ENCODE measurements around the gene KCTD3.

The KCTD3 gene

DNA sequence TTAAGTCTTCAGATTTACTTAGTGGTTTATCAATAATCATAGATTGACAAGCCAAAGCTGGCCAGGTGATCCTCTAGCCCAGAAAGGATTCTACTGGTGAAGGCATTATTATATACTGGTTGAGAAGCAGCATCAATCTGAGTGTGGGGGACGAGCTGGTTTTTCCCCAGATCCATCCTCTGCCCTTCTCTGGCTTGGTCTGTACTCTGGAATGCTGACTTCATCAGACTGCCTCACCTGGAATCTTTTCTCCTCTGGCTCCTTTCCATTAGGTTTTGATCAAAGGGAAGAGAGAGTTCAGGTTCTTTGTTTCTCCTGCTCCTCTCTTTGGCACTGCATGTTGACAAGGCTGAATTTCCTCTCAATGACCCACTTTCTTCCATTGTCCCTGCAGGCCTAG is 93.9 kb downstream of the KCTD3 start:
- no peak overlapping the region for H3K4me2 ChIP-seq (ENCODE audit: low read length)
- H4K12ac ChIP-seq (ENCODE audit: low read depth, low read length), result no peak overlapping the region

DNA sequence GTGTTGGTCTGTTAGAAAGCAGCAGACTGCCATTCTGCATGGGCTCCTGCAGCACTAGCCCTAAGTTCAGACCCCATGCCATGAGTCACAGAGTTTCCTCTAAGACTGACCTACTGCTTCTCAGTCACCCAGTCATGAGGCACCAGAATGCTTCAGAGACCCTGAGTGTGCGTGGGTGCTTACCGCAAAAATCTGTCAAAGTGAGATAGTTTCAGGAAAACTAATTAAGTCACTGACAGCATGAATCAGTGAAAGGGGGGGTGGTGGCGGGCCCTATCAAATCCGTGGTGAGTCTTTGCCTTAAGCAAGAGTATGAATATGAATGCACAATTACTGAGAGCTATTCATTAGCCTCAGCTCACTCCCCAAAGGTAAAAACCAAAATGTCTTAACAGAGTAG is 98.1 kb downstream of the KCTD3 start:
- no peak overlapping the region for H3K4me3 ChIP-seq (ENCODE audit: low read depth, low read length)
- no peak overlapping the region for H4K91ac ChIP-seq (ENCODE audit: low read depth, low read length)
- H3K9me3 ChIP-seq (ENCODE audit: insufficient read depth, low read depth, low read length), result no peaks in the 10 kb centered on the region
- H2AK5ac ChIP-seq (ENCODE audit: low read length), result no peak overlapping the region
- no peaks in the 10 kb centered on the region for H3K4me1 ChIP-seq (ENCODE audit: control insufficient read depth in 1 of 2, insufficient read depth in 2 of 2, low read length in 2 of 2)
- H2AFZ ChIP-seq (ENCODE audit: insufficient read depth, low read length, poor library complexity), result no peak overlapping the region
- no peak for DNase-seq
- H2BK5ac ChIP-seq (ENCODE audit: low read depth, low read length, poor library complexity), result no peak overlapping the region
- no peak overlapping the region for H3K4me2 ChIP-seq (ENCODE audit: low read length)
- H2BK12ac ChIP-seq (ENCODE audit: low read length), result no peak overlapping the region
- H4K12ac ChIP-seq (ENCODE audit: low read depth, low read length), result no peak overlapping the region
- H3K23ac ChIP-seq (ENCODE audit: low read length), result no peak overlapping the region
- H2BK120ac ChIP-seq (ENCODE audit: insufficient read depth, low read length, poor library complexity), result no peak overlapping the region
- H3K9ac ChIP-seq (ENCODE audit: low read length), result no peak overlapping the region
- H3K18ac ChIP-seq (ENCODE audit: low read length), result no peak overlapping the region
- no peaks in the 10 kb centered on the region for H3K36me3 ChIP-seq (ENCODE audit: control insufficient read depth in 1 of 2, insufficient read depth in 2 of 2, low read length in 2 of 2)
- H4K8ac ChIP-seq (ENCODE audit: low read depth, low read length), result no peak overlapping the region
- H3K79me1 ChIP-seq (ENCODE audit: low read length), result no peaks in the 10 kb centered on the region
- no CpG with 5 or more reads among the region's 4 CpGs for WGBS (ENCODE audit: extremely low coverage, insufficient coverage, insufficient read length)
- no peaks in the 10 kb centered on the region for H3K79me2 ChIP-seq (ENCODE audit: control insufficient read depth, insufficient read depth, low read length, poor library complexity)
- H3K27me3 ChIP-seq (ENCODE audit: insufficient read depth, low read length), result no peaks in the 10 kb centered on the region
- no peak overlapping the region for H3K4ac ChIP-seq (ENCODE audit: low read depth, low read length)
- no peak overlapping the region for H3K27ac ChIP-seq (ENCODE audit: low read depth, low read length)
- no peak overlapping the region for H3K14ac ChIP-seq (ENCODE audit: low read length)

More for the DNA sequence above, 93.9 kb downstream of the KCTD3 start:
- H3K18ac ChIP-seq (ENCODE audit: low read length), result no peak overlapping the region
- H4K8ac ChIP-seq (ENCODE audit: low read depth, low read length), result no peak overlapping the region
- H3K9me3 ChIP-seq (ENCODE audit: insufficient read depth, low read depth, low read length), result no peaks in the 10 kb centered on the region
- no peak overlapping the region for H3K4ac ChIP-seq (ENCODE audit: low read depth, low read length)
- no peak overlapping the region for H2AFZ ChIP-seq (ENCODE audit: insufficient read depth, low read length, poor library complexity)
- whole genome bisulfite sequencing (ENCODE audit: extremely low coverage, insufficient coverage, insufficient read length), result no CpG with 5 or more reads among the region's 1 CpG
- no peak overlapping the region for H3K9ac ChIP-seq (ENCODE audit: low read length)
- no peak overlapping the region for H3K27ac ChIP-seq (ENCODE audit: low read depth, low read length)
- H3K27me3 ChIP-seq (ENCODE audit: insufficient read depth, low read length), result no peaks in the 10 kb centered on the region
- no peaks in the 10 kb centered on the region for H3K4me1 ChIP-seq (ENCODE audit: control insufficient read depth in 1 of 2, insufficient read depth in 2 of 2, low read length in 2 of 2)
- DNase-seq, result no peak
- H3K4me3 ChIP-seq (ENCODE audit: low read depth, low read length), result no peak overlapping the region
- H3K36me3 ChIP-seq (ENCODE audit: control insufficient read depth in 1 of 2, insufficient read depth in 2 of 2, low read length in 2 of 2), result no peaks in the 10 kb centered on the region
- H3K14ac ChIP-seq (ENCODE audit: low read length), result no peak overlapping the region
- H2AK5ac ChIP-seq (ENCODE audit: low read length), result no peak overlapping the region
- H3K79me1 ChIP-seq (ENCODE audit: low read length), result no peaks in the 10 kb centered on the region
- no peak overlapping the region for H2BK12ac ChIP-seq (ENCODE audit: low read length)
- no peak overlapping the region for H2BK120ac ChIP-seq (ENCODE audit: insufficient read depth, low read length, poor library complexity)
- H3K79me2 ChIP-seq (ENCODE audit: control insufficient read depth, insufficient read depth, low read length, poor library complexity), result no peaks in the 10 kb centered on the region
- no peak overlapping the region for H2BK5ac ChIP-seq (ENCODE audit: low read depth, low read length, poor library complexity)
- no peak overlapping the region for H3K23ac ChIP-seq (ENCODE audit: low read length)
- H4K91ac ChIP-seq (ENCODE audit: low read depth, low read length), result no peak overlapping the region

DNA sequence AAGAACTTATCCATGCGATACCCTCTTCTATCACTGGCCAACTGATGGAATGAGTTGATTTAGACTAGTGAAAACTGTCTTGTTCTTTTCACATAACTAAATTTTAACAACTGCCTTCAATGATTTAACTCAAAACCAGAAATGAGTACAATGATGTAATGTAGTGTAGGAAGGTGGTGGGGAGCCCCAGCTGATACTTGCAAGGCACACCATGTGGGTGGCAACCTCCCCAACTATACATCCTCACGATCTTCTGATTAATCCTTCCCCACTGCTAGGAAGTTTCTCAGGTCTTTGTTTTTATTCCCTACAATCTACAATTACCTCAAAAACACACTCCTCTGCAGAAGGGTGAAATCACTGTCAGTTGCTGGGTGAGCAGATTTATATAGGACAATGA is 100.7 kb downstream of the KCTD3 start:
- no peak for DNase-seq
- Histone ChIP-seq H3K79me2 (ENCODE audit: control insufficient read depth, insufficient read depth, low read length, poor library complexity) (no peaks in the 10 kb centered on the region), H3K27me3 (ENCODE audit: insufficient read depth, low read length) (no peaks in the 10 kb centered on the region), H3K79me1 (ENCODE audit: low read length) (no peaks in the 10 kb centered on the region), H4K91ac (ENCODE audit: low read depth, low read length) (no peak overlapping the region), H4K8ac (ENCODE audit: low read depth, low read length) (no peak overlapping the region), H2BK120ac (ENCODE audit: insufficient read depth, low read length, poor library complexity) (no peak overlapping the region), H3K23ac (ENCODE audit: low read length) (no peak overlapping the region), H3K9ac (ENCODE audit: low read length) (no peak overlapping the region), H3K4me3 (ENCODE audit: low read depth, low read length) (no peak overlapping the region), H4K12ac (ENCODE audit: low read depth, low read length) (no peak overlapping the region), H3K36me3 (ENCODE audit: control insufficient read depth in 1 of 2, insufficient read depth in 2 of 2, low read length in 2 of 2) (no peaks in the 10 kb centered on the region), H2AFZ (ENCODE audit: insufficient read depth, low read length, poor library complexity) (no peak overlapping the region), H3K4me1 (ENCODE audit: control insufficient read depth in 1 of 2, insufficient read depth in 2 of 2, low read length in 2 of 2) (no peaks in the 10 kb centered on the region), H3K4ac (ENCODE audit: low read depth, low read length) (no peak overlapping the region), H2AK5ac (ENCODE audit: low read length) (no peak overlapping the region), H3K18ac (ENCODE audit: low read length) (no peak overlapping the region), H3K14ac (ENCODE audit: low read length) (no peak overlapping the region), H3K4me2 (ENCODE audit: low read length) (no peak overlapping the region), H3K9me3 (ENCODE audit: insufficient read depth, low read depth, low read length) (no peaks in the 10 kb centered on the region), H2BK5ac (ENCODE audit: low read depth, low read length, poor library complexity) (no peak overlapping the region), H3K27ac (ENCODE audit: low read depth, low read length) (no peak overlapping the region), H2BK12ac (ENCODE audit: low read length) (no peak overlapping the region)
- WGBS (ENCODE audit: extremely low coverage, insufficient coverage, insufficient read length), result no CpG with 5 or more reads among the region's 2 CpGs

DNA sequence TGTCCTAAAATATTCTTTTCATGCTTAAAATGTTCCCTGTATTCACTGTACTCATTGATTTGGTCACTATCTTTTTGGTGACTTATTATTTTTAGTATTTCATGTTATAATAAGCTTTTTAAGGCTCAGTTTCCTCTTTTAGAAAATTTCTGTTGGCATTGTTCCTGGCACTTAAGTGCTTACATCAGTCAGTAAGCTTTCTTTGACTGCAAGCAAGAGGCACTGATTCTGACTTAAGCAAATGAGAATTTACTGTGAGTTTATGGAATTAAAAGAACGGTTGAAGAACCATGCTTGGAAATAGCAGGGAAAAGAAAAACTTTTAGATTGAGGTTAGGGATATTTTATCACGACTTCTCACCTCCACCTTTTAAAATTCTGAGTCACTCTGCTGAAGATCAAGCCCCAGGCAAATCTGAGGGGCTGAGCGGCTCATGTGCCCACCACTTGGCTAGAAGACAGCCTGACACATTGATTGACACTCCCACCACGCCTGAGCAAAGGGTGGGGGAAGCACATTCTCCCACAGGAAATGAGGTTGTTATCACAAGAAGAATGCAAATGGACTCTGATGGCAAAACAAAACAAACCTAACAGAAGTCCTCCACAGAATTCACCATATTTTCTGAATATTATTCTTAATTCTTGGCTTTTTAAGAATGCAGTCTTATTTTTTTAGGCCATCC is 102.8 kb downstream of the KCTD3 start:
- no peak overlapping the region for H2AFZ ChIP-seq (ENCODE audit: insufficient read depth, low read length, poor library complexity)
- no peaks in the 10 kb centered on the region for H3K9me3 ChIP-seq (ENCODE audit: insufficient read depth, low read depth, low read length)
- no peak overlapping the region for H2BK12ac ChIP-seq (ENCODE audit: low read length)
- H3K18ac ChIP-seq (ENCODE audit: low read length), result no peak overlapping the region
- H4K12ac ChIP-seq (ENCODE audit: low read depth, low read length), result no peak overlapping the region
- H3K4me2 ChIP-seq (ENCODE audit: low read length), result no peak overlapping the region
- no peak overlapping the region for H4K8ac ChIP-seq (ENCODE audit: low read depth, low read length)
- WGBS (ENCODE audit: extremely low coverage, insufficient coverage, insufficient read length), result no CpG with 5 or more reads among the region's 4 CpGs
- H2BK5ac ChIP-seq (ENCODE audit: low read depth, low read length, poor library complexity), result no peak overlapping the region
- no peak overlapping the region for H3K23ac ChIP-seq (ENCODE audit: low read length)
- H3K79me1 ChIP-seq (ENCODE audit: low read length), result no peaks in the 10 kb centered on the region
- no peak overlapping the region for H3K4ac ChIP-seq (ENCODE audit: low read depth, low read length)
- no peak overlapping the region for H4K91ac ChIP-seq (ENCODE audit: low read depth, low read length)
- no peaks in the 10 kb centered on the region for H3K79me2 ChIP-seq (ENCODE audit: control insufficient read depth, insufficient read depth, low read length, poor library complexity)
- no peaks in the 10 kb centered on the region for H3K36me3 ChIP-seq (ENCODE audit: control insufficient read depth in 1 of 2, insufficient read depth in 2 of 2, low read length in 2 of 2)
- H3K9ac ChIP-seq (ENCODE audit: low read length), result no peak overlapping the region
- no peak overlapping the region for H3K27ac ChIP-seq (ENCODE audit: low read depth, low read length)
- H2BK120ac ChIP-seq (ENCODE audit: insufficient read depth, low read length, poor library complexity), result no peak overlapping the region
- no peak for DNase-seq
- no peaks in the 10 kb centered on the region for H3K4me1 ChIP-seq (ENCODE audit: control insufficient read depth in 1 of 2, insufficient read depth in 2 of 2, low read length in 2 of 2)
- no peaks in the 10 kb centered on the region for H3K27me3 ChIP-seq (ENCODE audit: insufficient read depth, low read length)
- no peak overlapping the region for H2AK5ac ChIP-seq (ENCODE audit: low read length)
- H3K4me3 ChIP-seq (ENCODE audit: low read depth, low read length), result no peak overlapping the region
- H3K14ac ChIP-seq (ENCODE audit: low read length), result no peak overlapping the region
